HUES6 (cell line): ENCODE measurements around the gene SP7.

ENCODE experiments used
- H3K27ac ChIP-seq: 2 replicates; pipeline ENCODE4 v1.7.0; 2013; ENCODE audit warnings: low read depth, mild to moderate bottlenecking, low read length, inconsistent platforms
- H3K27me3 ChIP-seq: 2 replicates; pipeline ENCODE4 v1.6.1; 2013; ENCODE audit warnings: low read length; ENCODE audit not compliant: control insufficient read depth, insufficient read depth
- H3K36me3 ChIP-seq: 2 replicates; pipeline ENCODE4 v1.6.1; 2013; ENCODE audit warnings: low read length; ENCODE audit not compliant: control insufficient read depth, insufficient read depth
- H3K4me1 ChIP-seq: 2 replicates; pipeline ENCODE4 v1.6.1; 2013; ENCODE audit warnings: low read length; ENCODE audit not compliant: control insufficient read depth, insufficient read depth
- H3K4me3 ChIP-seq: 2 replicates; pipeline ENCODE4 v1.5.1; 2013; ENCODE audit warnings: low read depth, low read length
- H3K9ac ChIP-seq: one replicate; pipeline ENCODE4 v1.6.1; 2013; ENCODE audit warnings: mild to moderate bottlenecking, low read length
- H3K9me3 ChIP-seq: 2 replicates; pipeline ENCODE4 v1.6.1; 2013; ENCODE audit warnings: low read depth, low read length; ENCODE audit not compliant: control insufficient read depth, insufficient read depth

Gene SP7

GRCh38 chr12:53292426-53292825 is 43.7 kb downstream of the SP7 start:
- no peaks in the 10 kb centered on the region for H3K27me3 ChIP-seq
- no peak overlapping the region for H3K27ac ChIP-seq
- no peaks in the 10 kb centered on the region for H3K9me3 ChIP-seq
- peaks cover 4% of the 10 kb centered on the region; the same call in 1 of the 2 replicates for H3K4me1 ChIP-seq
- H3K4me3 ChIP-seq = no peak overlapping the region
- peaks cover 64% of the 10 kb centered on the region for H3K36me3 ChIP-seq
- H3K9ac ChIP-seq = no peak overlapping the region

- Histone ChIP-seq H3K4me1 (no peaks in the 10 kb centered on the region), H3K36me3 (peaks cover 73% of the 10 kb centered on the region), H3K27ac (no peak overlapping the region), H3K4me3 (no peak overlapping the region), H3K9me3 (no peaks in the 10 kb centered on the region), H3K9ac (no peak overlapping the region), H3K27me3 (no peaks in the 10 kb centered on the region)
Measured at GRCh38 chr12:53290661-53291060, 45.5 kb downstream of the SP7 start.

GRCh38 chr12:53289891-53290290 is 46.3 kb downstream of the SP7 start:
- no peaks in the 10 kb centered on the region for H3K27me3 ChIP-seq
- no peak overlapping the region for H3K9ac ChIP-seq
- H3K36me3 ChIP-seq = peaks cover 79% of the 10 kb centered on the region
- no peaks in the 10 kb centered on the region for H3K4me1 ChIP-seq
- H3K27ac ChIP-seq = no peak overlapping the region
- H3K4me3 ChIP-seq = no peak overlapping the region
- no peaks in the 10 kb centered on the region for H3K9me3 ChIP-seq

GRCh38 chr12:53288322-53288721 is 47.8 kb downstream of the SP7 start:
- Histone ChIP-seq H3K27ac (no peak overlapping the region), H3K9ac (no peak overlapping the region)

GRCh38 chr12:53287741-53288216 is 48.4 kb downstream of the SP7 start:
- H3K9ac ChIP-seq = no peak overlapping the region
- H3K36me3 ChIP-seq = peaks cover 85% of the 10 kb centered on the region
- H3K4me1 ChIP-seq = no peaks in the 10 kb centered on the region
- no peak overlapping the region for H3K4me3 ChIP-seq
- H3K9me3 ChIP-seq = no peaks in the 10 kb centered on the region
- H3K27ac ChIP-seq = no peak overlapping the region
- H3K27me3 ChIP-seq = no peaks in the 10 kb centered on the region

More at GRCh38 chr12:53288322-53288721, 47.8 kb downstream of the SP7 start:
- Histone ChIP-seq H3K36me3 (peaks cover 85% of the 10 kb centered on the region), H3K4me3 (no peak overlapping the region), H3K4me1 (no peaks in the 10 kb centered on the region), H3K27me3 (no peaks in the 10 kb centered on the region), H3K9me3 (no peaks in the 10 kb centered on the region)

- no peak overlapping the region for H3K9ac ChIP-seq
- peaks cover 85% of the 10 kb centered on the region for H3K36me3 ChIP-seq
- H3K4me1 ChIP-seq = no peaks in the 10 kb centered on the region
- H3K9me3 ChIP-seq = no peaks in the 10 kb centered on the region
- no peak overlapping the region for H3K27ac ChIP-seq
- H3K27me3 ChIP-seq = no peaks in the 10 kb centered on the region
- no peak overlapping the region for H3K4me3 ChIP-seq
Measured at GRCh38 chr12:53286448-53286847, 49.7 kb downstream of the SP7 start.

- no peak overlapping the region for H3K27ac ChIP-seq
- H3K4me3 ChIP-seq = no peak overlapping the region
- no peak overlapping the region for H3K9ac ChIP-seq
- peaks cover 89% of the 10 kb centered on the region for H3K36me3 ChIP-seq
- no peaks in the 10 kb centered on the region for H3K4me1 ChIP-seq
- H3K9me3 ChIP-seq = no peaks in the 10 kb centered on the region
- no peaks in the 10 kb centered on the region for H3K27me3 ChIP-seq
Measured at GRCh38 chr12:53279888-53280498, 56.2 kb downstream of the SP7 start.

- H3K27me3 ChIP-seq = no peaks in the 10 kb centered on the region
- H3K4me3 ChIP-seq = no peak overlapping the region
- H3K4me1 ChIP-seq = no peaks in the 10 kb centered on the region
- no peak overlapping the region for H3K9ac ChIP-seq
- peaks cover 91% of the 10 kb centered on the region for H3K36me3 ChIP-seq
- H3K27ac ChIP-seq = no peak overlapping the region
- H3K9me3 ChIP-seq = no peaks in the 10 kb centered on the region
Measured at GRCh38 chr12:53279283-53279869, 56.8 kb downstream of the SP7 start.

GRCh38 chr12:53277981-53278380 is 58.2 kb downstream of the SP7 start:
- H3K36me3 ChIP-seq = peaks cover 82% of the 10 kb centered on the region
- H3K4me1 ChIP-seq = no peaks in the 10 kb centered on the region
- no peak overlapping the region for H3K9ac ChIP-seq
- no peaks in the 10 kb centered on the region for H3K9me3 ChIP-seq
- H3K27ac ChIP-seq = no peak overlapping the region
- H3K27me3 ChIP-seq = no peaks in the 10 kb centered on the region
- H3K4me3 ChIP-seq = no peak overlapping the region
